Esophagus (tissue), 2 donors: ENCODE data around the gene LSG1. TPM values are rescaled to one million over a fixed set of nuclear protein-coding genes. Genes with fewer than 3 reads are reported as not detected.

ENCODE experiments used
- H3K27ac ChIP-seq, 2 donors: one replicate each; pipeline ENCODE4 v1.5.1; 2013; ENCODE audit warnings: low read depth in 2 of 2, mild to moderate bottlenecking in 2 of 2, inconsistent platforms in 1 of 2, low read length in 1 of 2, moderate library complexity in 1 of 2
- H3K27me3 ChIP-seq, 2 donors: one replicate each; pipeline ENCODE4 v1.6.1; 2013; ENCODE audit warnings: low read length in 2 of 2, control low read depth in 1 of 2, mild to moderate bottlenecking in 1 of 2; ENCODE audit not compliant: insufficient read depth in 2 of 2, control insufficient read depth in 1 of 2
- H3K36me3 ChIP-seq, 2 donors: one replicate each; pipeline ENCODE4 v1.6.1; 2013; ENCODE audit warnings: low read length in 1 of 2; ENCODE audit not compliant: control insufficient read depth in 2 of 2, insufficient read depth in 2 of 2
- H3K4me1 ChIP-seq, 2 donors: one replicate each; pipeline ENCODE4 v1.6.1; 2013; ENCODE audit warnings: low read length in 1 of 2; ENCODE audit not compliant: control insufficient read depth in 2 of 2, insufficient read depth in 2 of 2
- H3K4me3 ChIP-seq, 2 donors: one replicate each; pipeline ENCODE4 v1.5.1; 2013; ENCODE audit warnings: low read length in 2 of 2, mild to moderate bottlenecking in 2 of 2, low read depth in 1 of 2, moderate library complexity in 1 of 2
- H3K9me3 ChIP-seq, 2 donors: one replicate each; pipeline ENCODE4 v1.6.1; 2013; ENCODE audit warnings: mild to moderate bottlenecking in 2 of 2, low read depth in 1 of 2, low read length in 1 of 2, moderate library complexity in 1 of 2; ENCODE audit not compliant: control insufficient read depth in 2 of 2, insufficient read depth in 1 of 2
- WGBS, 2 donors: extraction: QIAGEN DNeasy Blood & Tissue Kit; methylation state at CpG; one replicate each; pipeline ENCODE4 v1.1.7; 2013; 5-methylcytosine and 5-hydroxymethylcytosine counted together
- polyA plus RNA-seq, 2 donors: library from polyadenylated mRNA; stranded (reverse); fragments of 200-250 nt; gene quantifications; one replicate each; pipeline ENCODE4 v1.2.3, GENCODE V29; 2013
- donor health status: healthy with polysubstance abuse.
- donor health status: Bipolar disorder and iron deficiency.

The LSG1 gene
- polyA plus RNA-seq, 2 donors = 14.1 to 26.5 TPM

DNA sequence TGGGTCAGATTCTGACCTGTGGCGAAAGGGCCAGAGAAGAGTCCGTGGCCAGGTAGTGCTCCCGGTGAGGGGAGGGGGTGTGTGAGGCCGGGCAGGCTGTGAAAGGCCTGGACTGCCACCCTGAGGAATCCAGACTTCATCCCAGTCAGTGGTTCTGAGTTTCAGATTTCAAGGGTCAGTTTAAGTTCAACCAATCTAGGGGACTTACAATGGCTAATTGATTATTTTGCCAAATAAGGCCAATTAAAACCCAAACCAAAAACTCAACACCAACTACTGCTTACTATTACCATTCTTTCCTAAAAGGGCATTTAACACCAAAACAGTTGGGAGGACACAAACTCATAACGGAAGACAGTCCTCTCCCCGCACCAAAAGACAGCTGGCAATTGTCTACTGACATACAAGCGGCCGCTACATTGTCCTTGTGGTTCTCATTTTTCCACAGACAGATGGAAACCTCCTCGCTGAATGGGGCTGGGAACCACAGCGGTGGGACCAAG, 69.3 kb downstream of the LSG1 start:
- 78 to 79% methylated on average over 10 of the region's 10 CpGs for WGBS, 2 donors
- H3K4me3 ChIP-seq = no peak overlapping the region
- H3K9me3 ChIP-seq = no peaks in the 10 kb centered on the region
- no peak overlapping the region for H3K27ac ChIP-seq
- H3K36me3 ChIP-seq = no peaks in the 10 kb centered on the region
- no peaks in the 10 kb centered on the region for H3K27me3 ChIP-seq
- no peaks in the 10 kb centered on the region for H3K4me1 ChIP-seq

DNA sequence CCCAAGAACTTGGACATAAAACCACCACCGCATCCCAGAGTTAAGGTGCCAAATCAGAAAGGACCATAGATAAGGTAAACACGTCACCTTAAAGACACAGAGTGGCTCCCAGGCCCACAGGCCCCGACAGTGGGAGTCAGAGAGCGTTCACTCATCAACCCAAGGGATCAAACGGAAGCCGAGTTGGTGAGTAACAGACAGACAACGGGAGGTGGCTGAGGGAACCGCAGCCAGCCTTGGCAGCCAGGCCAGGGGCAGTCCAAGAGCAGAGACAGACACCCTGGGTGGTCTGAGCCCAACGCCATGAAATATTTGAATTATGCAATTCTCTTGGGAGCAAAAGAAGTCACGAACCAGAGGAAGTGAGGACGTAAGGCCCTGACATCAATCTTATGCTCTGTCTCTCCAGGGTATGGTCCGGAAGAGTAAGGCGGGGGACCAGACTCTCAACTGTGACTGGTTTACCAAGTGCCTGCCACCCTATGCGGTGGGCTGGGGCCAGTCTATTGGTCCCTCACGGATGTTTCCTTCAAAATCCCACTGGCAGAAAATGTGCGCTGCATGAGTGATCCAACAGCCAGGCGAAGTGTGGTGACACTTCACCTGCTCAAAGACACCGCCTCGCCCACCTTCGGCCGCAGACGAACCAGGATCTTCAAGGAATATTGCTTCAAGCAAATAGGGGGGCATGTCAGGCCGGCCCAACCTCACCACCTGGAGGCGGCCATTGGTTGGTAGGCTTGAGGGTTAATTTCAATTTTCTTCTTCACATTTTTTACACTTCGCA, 73.0 kb downstream of the LSG1 start:
- no peak overlapping the region for H3K27ac ChIP-seq
- H3K4me3 ChIP-seq = no peak overlapping the region
- H3K27me3 ChIP-seq = no peaks in the 10 kb centered on the region
- H3K4me1 ChIP-seq = no peaks in the 10 kb centered on the region
- no peaks in the 10 kb centered on the region for H3K9me3 ChIP-seq
- 86 to 88% methylated on average over 25 of the region's 25 CpGs for WGBS, 2 donors
- H3K36me3 ChIP-seq = no peaks in the 10 kb centered on the region

GRCh38 chr3:194596906-194597305, 75.1 kb downstream of the LSG1 start:
- no peaks in the 10 kb centered on the region for H3K9me3 ChIP-seq
- no peaks in the 10 kb centered on the region for H3K4me1 ChIP-seq
- no peak overlapping the region for H3K4me3 ChIP-seq
- no peak overlapping the region for H3K27ac ChIP-seq
- no peaks in the 10 kb centered on the region for H3K27me3 ChIP-seq
- H3K36me3 ChIP-seq = no peaks in the 10 kb centered on the region
- 60 to 61% methylated on average over 5 of the region's 5 CpGs for WGBS, 2 donors

- no peaks in the 10 kb centered on the region for H3K36me3 ChIP-seq
- no peaks in the 10 kb centered on the region for H3K9me3 ChIP-seq
- no peaks in the 10 kb centered on the region for H3K4me1 ChIP-seq
- H3K4me3 ChIP-seq = no peak overlapping the region
- H3K27me3 ChIP-seq = no peaks in the 10 kb centered on the region
- 55 to 67% methylated on average over 10 of the region's 10 CpGs for WGBS, 2 donors
- no peak overlapping the region for H3K27ac ChIP-seq
Observed at GRCh38 chr3:194592798-194593752, 78.9 kb downstream of the LSG1 start.

Other genes starting within 250 kb of the LSG1 start
- gene ATP13A3, start 185.2 kb downstream of the LSG1 start, polyA plus RNA-seq = 10 to 100 TPM in 1 of 2 donors, 1 to 10 TPM in 1; 9.6 to 12.2 TPM
- 1 to 10 TPM; 7.3 TPM for gene TMEM44, start 38.8 kb downstream of the LSG1 start, polyA plus RNA-seq
- gene FAM43A, start 13.7 kb upstream of the LSG1 start, polyA plus RNA-seq = 10 to 100 TPM in 1 of 2 donors, 1 to 10 TPM in 1; 9.0 to 15.5 TPM